ENCODE measurements around the gene SPRYD3. TPM values are rescaled to one million over a fixed set of nuclear protein-coding genes. Genes with fewer than 3 reads are reported as not detected.

SPRYD3 gene
- total and polyA plus RNA-seq, 9 donors, result 28.5 to 88.1 (median 66.6) TPM

- no peak for TF ChIP-seq EP300 (IDR thresholded peaks at IDR 0.05)
- no peak for TF ChIP-seq CTCF (IDR thresholded peaks at IDR 0.05)
- TF ChIP-seq POLR2A (IDR thresholded peaks at IDR 0.05), result no peak
- Histone ChIP-seq H3K4me1 (ENCODE audit: insufficient read depth) (peaks cover 44% of the 10 kb centered on the region), H3K4me3 (no peak overlapping the region), H3K27ac (peak overlapping the region; percentile 62 to 71), H3K9me3 (no peaks in the 10 kb centered on the region), H3K27me3 (no peaks in the 10 kb centered on the region), H3K36me3 (no peaks in the 10 kb centered on the region)
- intact Hi-C loops (cut with DNase I), result loop anchor here in 3 of 4 donors (1.0 to 5.0 kb wide), 3 partner anchors 30 to 128 kb away; no protein-coding TSS in a partner anchor
- DNase-seq, result peak; percentile 32 to 62 (median 40)
- WGBS, 3 donors, result 59 to 66% (median 64%) methylated on average over 15 of the region's 15 CpGs
These were observed 10.2 kb downstream of the SPRYD3 start for GRCh38 chr12:53068811-53069585.

DNA sequence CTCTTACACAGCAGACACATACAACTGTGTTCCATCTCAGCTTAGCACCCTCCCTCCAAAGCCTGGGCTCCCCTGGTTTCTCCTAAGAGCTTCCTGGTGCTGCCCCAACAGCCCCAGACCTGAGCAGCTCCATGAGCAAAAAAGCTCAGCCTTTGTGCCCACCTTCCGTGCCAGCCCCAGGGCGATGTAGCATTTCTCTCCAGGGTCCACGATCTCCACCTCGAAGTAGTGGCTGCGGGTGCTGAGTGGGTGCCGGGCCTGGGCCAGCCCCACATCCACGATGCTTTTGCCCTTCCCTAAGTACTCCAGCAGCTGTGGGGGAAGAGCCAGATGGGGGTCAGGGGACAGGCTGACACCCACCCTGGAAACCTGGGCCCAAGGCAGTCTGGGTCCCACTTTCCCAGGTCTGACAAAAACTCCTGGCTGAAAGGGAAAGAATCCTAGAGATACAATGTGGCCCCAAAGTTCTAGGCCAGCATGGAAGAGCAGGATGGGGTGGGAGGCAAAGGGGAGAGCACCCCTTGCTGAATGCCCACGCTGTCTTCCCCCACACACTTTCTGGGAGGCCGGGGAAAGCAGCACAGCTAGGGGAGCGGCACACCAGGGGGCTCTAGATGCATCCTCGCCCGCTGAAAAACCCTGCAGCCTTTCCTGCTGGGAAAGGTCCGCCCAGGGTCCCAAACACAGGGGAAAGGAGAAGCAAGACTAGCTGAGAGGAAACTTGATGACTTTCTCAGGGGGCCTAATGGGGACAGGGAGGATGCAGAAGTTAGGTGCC lies 11.0 kb downstream of the SPRYD3 start:
- no peaks in the 10 kb centered on the region for H3K36me3 ChIP-seq
- H3K9me3 ChIP-seq, result no peaks in the 10 kb centered on the region
- H3K27ac ChIP-seq, result peak overlapping the region; percentile 62 to 71
- peaks cover 46% of the 10 kb centered on the region for H3K4me1 ChIP-seq (ENCODE audit: insufficient read depth)
- peak; percentile 9 to 44 (median 28) for DNase-seq
- H3K4me3 ChIP-seq, result no peak overlapping the region
- intact Hi-C loops (cut with DNase I), result loop anchor here (1.0 to 5.0 kb wide), 4 partner anchors 31 to 129 kb away; no protein-coding TSS in a partner anchor
- TF ChIP-seq EP300 (IDR thresholded peaks at IDR 0.05) (no peak), POLR2A (IDR thresholded peaks at IDR 0.05) (no peak), CTCF (IDR thresholded peaks at IDR 0.05) (no peak)
- H3K27me3 ChIP-seq, result no peaks in the 10 kb centered on the region
- WGBS, 3 donors, result 79 to 83% (median 79%) methylated on average over 13 of the region's 13 CpGs

DNA sequence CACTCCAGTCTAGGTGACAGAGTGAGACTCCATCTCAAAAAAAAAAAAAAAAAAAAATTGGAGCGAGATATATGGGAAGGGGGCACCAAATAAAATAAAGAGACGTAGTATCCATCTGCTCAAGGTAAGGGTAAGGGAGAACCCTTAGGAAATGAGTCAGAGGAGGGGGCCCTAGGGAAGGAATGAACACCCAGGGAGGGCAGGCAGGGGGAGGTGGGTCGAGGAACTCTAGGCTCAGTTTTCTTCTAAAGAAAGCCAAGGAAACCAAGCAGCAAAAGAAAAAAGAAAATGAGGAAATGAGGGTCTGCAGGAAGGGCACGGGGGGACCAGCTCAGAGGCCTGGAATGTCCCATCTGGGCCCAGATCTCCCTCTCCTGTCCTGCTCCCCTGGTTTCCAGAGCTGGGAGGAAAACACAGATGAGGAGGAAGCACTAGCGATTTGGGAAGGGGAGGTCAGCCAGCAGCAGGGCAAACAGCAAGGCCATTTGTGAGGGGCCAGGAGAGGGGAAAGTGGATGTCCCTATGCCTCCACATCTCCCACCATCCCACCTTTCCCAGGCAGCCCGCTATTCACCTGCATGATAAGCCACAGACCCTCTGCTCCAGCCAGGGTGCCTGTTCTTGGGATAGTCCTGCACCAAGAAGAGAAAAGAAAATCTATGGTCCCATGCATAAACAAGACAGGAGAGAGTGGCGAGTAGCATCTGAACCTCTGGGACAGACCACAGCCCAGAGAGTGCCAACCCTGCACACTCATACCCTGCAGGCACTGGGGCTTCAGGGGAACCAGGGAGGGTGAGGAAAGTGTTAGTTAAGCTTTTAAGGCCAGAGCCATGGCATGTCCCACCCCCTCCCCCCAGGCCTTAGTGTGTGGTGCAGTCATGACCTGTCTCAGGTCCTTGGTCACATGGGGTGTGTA lies 11.9 kb downstream of the SPRYD3 start:
- no peaks in the 10 kb centered on the region for H3K27me3 ChIP-seq
- WGBS, 3 donors, result 72 to 78% (median 72%) methylated on average over 7 of the region's 7 CpGs
- H3K9me3 ChIP-seq, result no peaks in the 10 kb centered on the region
- H3K36me3 ChIP-seq, result no peaks in the 10 kb centered on the region
- peaks cover 45% of the 10 kb centered on the region for H3K4me1 ChIP-seq (ENCODE audit: insufficient read depth)
- DNase-seq, result peak in 4 of 5 donors; percentile 5 to 33 (median 20)
- no peak overlapping the region for H3K4me3 ChIP-seq
- peak overlapping the region; percentile 11 to 41 for H3K27ac ChIP-seq
- intact Hi-C loops (cut with DNase I), result loop anchor here in 3 of 4 donors (2.0 to 5.0 kb wide), 2 partner anchors 31 to 130 kb away; no protein-coding TSS in a partner anchor
- no peak for TF ChIP-seq EP300 (IDR thresholded peaks at IDR 0.05)
- no peak for TF ChIP-seq CTCF (IDR thresholded peaks at IDR 0.05)
- TF ChIP-seq POLR2A (IDR thresholded peaks at IDR 0.05), result peak; percentile 11

Measured in ovary (tissue), 9 donors.